Measurements from ENCODE around the gene TGDS.

The TGDS gene

GRCh38 chr13:94601446-94602431, 5.8 kb upstream of the TGDS start, which contains the start of gene GPR180:
Gene GPR180, plus strand, starts transcription at chr13:94601857. Its CDS starts 71 bp downstream, at chr13:94601928.
- peak; percentile 99 for DNase-seq (ENCODE audit: low read depth)

- DNase-seq (ENCODE audit: low read depth): no peak
These were observed 3.9 kb upstream of the TGDS start for GRCh38 chr13:94599877-94600276.

GRCh38 chr13:94598281-94598680, 2.3 kb upstream of the TGDS start:
- DNase-seq (ENCODE audit: low read depth): no peak

GRCh38 chr13:94596575-94596971, 621 bp upstream of the TGDS start:
- DNase-seq (ENCODE audit: low read depth): no peak

- no peak for DNase-seq (ENCODE audit: low read depth)
These were observed 677 bp downstream of the TGDS start for GRCh38 chr13:94595001-94595949.

- DNase-seq (ENCODE audit: low read depth): no peak
These were observed 5.2 kb downstream of the TGDS start for GRCh38 chr13:94590744-94591143.

GRCh38 chr13:94588541-94588940, 7.4 kb downstream of the TGDS start:
- no peak for DNase-seq (ENCODE audit: low read depth)

GRCh38 chr13:94586371-94586770, 9.6 kb downstream of the TGDS start:
- no peak for DNase-seq (ENCODE audit: low read depth)

- DNase-seq (ENCODE audit: low read depth): no peak
These were observed 10.3 kb downstream of the TGDS start for GRCh38 chr13:94585543-94586101.

GRCh38 chr13:94583926-94584325, 12.0 kb downstream of the TGDS start:
- DNase-seq (ENCODE audit: low read depth): peak; percentile 39

GRCh38 chr13:94579063-94579462, 16.9 kb downstream of the TGDS start:
- DNase-seq (ENCODE audit: low read depth): no peak

GRCh38 chr13:94569615-94570014, 26.3 kb downstream of the TGDS start:
- no peak for DNase-seq (ENCODE audit: low read depth)

- no peak for DNase-seq (ENCODE audit: low read depth)
These were observed 27.5 kb downstream of the TGDS start for GRCh38 chr13:94568443-94568842.

- DNase-seq (ENCODE audit: low read depth): no peak
These were observed 28.4 kb downstream of the TGDS start for GRCh38 chr13:94567581-94567980.

- DNase-seq (ENCODE audit: low read depth): no peak
These were observed 34.8 kb downstream of the TGDS start for GRCh38 chr13:94561126-94561525.

- no peak for DNase-seq (ENCODE audit: low read depth)
These were observed 35.8 kb downstream of the TGDS start for GRCh38 chr13:94560116-94560515.

GRCh38 chr13:94559222-94559795, 36.6 kb downstream of the TGDS start:
- DNase-seq (ENCODE audit: low read depth): no peak

- DNase-seq (ENCODE audit: low read depth): no peak
These were observed 37.2 kb downstream of the TGDS start for GRCh38 chr13:94558716-94559115.

GRCh38 chr13:94557684-94558235, 38.2 kb downstream of the TGDS start:
- DNase-seq (ENCODE audit: low read depth): peak; percentile 51

GRCh38 chr13:94556621-94557020, 39.3 kb downstream of the TGDS start:
- no peak for DNase-seq (ENCODE audit: low read depth)

- no peak for DNase-seq (ENCODE audit: low read depth)
These were observed 39.9 kb downstream of the TGDS start for GRCh38 chr13:94556041-94556440.

- DNase-seq (ENCODE audit: low read depth): no peak
These were observed 42.2 kb downstream of the TGDS start for GRCh38 chr13:94553766-94554165.

All from fibroblast of gingiva (primary cell).